Mesodermal cell (in vitro differentiated cells): ENCODE data around the gene ZNF354C. TPM values are rescaled to one million over a fixed set of nuclear protein-coding genes. Genes with fewer than 3 reads are reported as not detected.

Experiments used
- H3K27ac ChIP-seq: 2 replicates; pipeline ENCODE4 v1.7.0; 2013; ENCODE audit warnings: mild to moderate bottlenecking, low read depth, low read length, moderate library complexity; ENCODE audit not compliant: severe bottlenecking
- H3K36me3 ChIP-seq: 2 replicates; pipeline ENCODE4 v1.7.1; 2013; ENCODE audit warnings: mild to moderate bottlenecking, low read length, moderate library complexity; ENCODE audit not compliant: control insufficient read depth, insufficient read depth
- H3K4me1 ChIP-seq: one replicate; pipeline ENCODE4 v1.7.1; 2013; ENCODE audit warnings: mild to moderate bottlenecking, low read length; ENCODE audit not compliant: insufficient read depth, control insufficient read depth, poor library complexity, severe bottlenecking
- H3K4me3 ChIP-seq: 2 replicates; pipeline ENCODE4 v1.7.0; 2013; ENCODE audit warnings: low read length, control low read depth, mild to moderate bottlenecking; ENCODE audit not compliant: insufficient read depth, poor library complexity, severe bottlenecking; ENCODE audit errors: extremely low read depth
- H3K9me3 ChIP-seq: 2 replicates; pipeline ENCODE4 v1.7.1; 2013; ENCODE audit warnings: mild to moderate bottlenecking, low read length, moderate library complexity; ENCODE audit not compliant: control insufficient read depth
- WGBS, 2 experiments: methylation state at CpG; one replicate each; pipeline ENCODE4 v1.1.5; 2013; ENCODE audit warnings: missing lambda C conversion rate in 2 of 2; ENCODE audit not compliant: insufficient coverage in 2 of 2; 5-methylcytosine and 5-hydroxymethylcytosine counted together
- polyA plus RNA-seq, 2 experiments: library from polyadenylated mRNA; stranded (reverse); fragments of 50-300 nt; gene quantifications; one replicate each; pipeline ENCODE4 v1.2.3, GENCODE V29; 2013

Gene ZNF354C
- 2.5 TPM for polyA plus RNA-seq (2013, experiment 1 of 2)
- polyA plus RNA-seq (2013, experiment 2 of 2), result 2.9 TPM

DNA sequence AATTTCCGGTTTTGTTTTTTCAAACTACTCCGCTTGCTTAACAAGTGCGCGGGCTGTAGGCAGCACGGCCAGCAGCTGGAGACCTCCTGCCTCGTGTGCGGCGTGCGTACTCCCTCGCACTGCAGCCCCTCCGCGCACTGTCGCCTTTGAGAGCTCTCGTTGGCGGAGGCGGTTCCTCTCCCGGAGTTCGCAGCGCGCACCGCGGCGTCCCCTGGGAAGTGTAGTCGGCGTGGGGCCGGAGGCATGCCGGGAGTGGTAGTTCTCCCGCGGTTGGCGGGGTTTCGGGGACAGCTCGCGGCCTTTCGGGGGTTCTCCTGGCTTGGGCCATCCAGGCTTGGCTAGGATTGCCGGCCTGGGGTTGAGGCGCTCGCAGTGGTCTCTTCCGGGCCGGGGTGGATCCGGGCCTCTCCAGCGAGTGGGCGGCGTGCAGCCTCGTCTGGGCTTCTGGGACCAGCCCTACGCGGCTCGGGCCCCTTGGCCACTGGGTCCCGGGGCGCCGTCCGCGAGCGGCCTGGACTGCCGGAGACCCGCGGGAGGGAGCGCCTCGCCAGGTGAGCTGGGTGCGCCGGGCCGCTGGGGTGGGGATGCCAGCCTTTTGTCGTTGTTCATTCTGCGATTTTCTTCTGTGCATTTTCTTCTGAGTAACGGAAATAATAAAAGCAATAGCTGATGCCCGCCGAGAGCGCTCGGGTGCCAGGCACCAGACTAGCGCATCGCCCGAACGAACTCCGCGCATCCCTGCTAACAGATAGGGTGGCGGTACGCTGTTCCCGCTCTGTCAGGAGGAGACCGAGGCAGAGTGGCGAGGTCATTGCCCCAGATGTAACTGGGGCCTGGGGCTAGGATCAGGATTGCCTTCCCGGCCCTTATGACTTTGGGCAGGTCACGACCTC is at the start of gene ZNF354C:
Gene ZNF354C, plus strand, starts transcription at position 258 of the 893 bp plus-strand sequence. CDS start 1,696 bp downstream, outside the sequence.
- Histone ChIP-seq H3K36me3 (no peaks in the 10 kb centered on the region), H3K4me1 (no peaks in the 10 kb centered on the region), H3K27ac (no peak within 1 kb of the TSS), H3K4me3 (peak within 1 kb of the TSS; percentile 48), H3K9me3 (peaks cover 44% of the 10 kb centered on the region)
- WGBS, 2 experiments, result 45 to 47% methylated on average over 69 to 74 of the region's 81 CpGs

DNA sequence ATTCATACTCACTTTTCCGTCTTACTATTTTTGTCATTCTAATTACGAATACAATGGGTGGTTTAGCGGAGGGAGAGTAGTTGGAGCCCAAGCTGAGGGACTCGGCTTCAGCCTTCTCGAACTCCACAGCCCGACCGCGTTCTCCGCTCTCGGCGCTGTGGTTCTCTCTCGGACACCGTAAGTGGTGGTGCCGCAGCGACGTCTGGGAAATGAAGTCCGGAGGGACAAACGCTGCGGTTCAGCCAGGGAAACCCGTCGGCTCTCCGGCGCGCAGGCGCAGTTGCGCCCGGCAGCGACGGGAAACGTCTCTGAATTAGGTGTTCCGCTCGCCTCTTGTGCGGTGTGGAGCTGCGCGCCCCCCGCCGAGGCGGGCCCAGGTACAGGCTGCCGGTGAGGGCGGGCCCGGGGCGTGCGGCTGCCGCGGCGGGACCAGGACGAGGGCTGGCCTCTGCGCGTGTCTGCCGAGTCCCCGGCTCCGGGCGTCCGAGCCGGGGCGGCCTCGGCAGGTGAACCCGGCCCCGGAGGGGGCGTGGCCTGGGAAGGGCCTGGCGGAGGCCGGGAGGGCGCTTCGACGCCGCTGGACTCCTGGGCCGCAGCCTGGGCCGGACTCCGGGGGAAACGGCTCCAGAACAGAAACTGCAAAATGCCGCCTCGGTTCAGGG is 36.5 kb upstream of the ZNF354C start, which contains the start of gene ZNF879:
Gene ZNF879, plus strand, starts transcription at position 277 of the 662 bp plus-strand sequence. CDS start 1,201 bp downstream, outside the sequence.
- Histone ChIP-seq H3K27ac (no peak within 1 kb of the TSS), H3K36me3 (peaks cover 12% of the 10 kb centered on the region), H3K4me1 (no peaks in the 10 kb centered on the region), H3K9me3 (peaks cover 33% of the 10 kb centered on the region), H3K4me3 (peak within 1 kb of the TSS; percentile 64)
- WGBS, 2 experiments, result 7 to 10% methylated on average over 57 to 61 of the region's 72 CpGs

DNA sequence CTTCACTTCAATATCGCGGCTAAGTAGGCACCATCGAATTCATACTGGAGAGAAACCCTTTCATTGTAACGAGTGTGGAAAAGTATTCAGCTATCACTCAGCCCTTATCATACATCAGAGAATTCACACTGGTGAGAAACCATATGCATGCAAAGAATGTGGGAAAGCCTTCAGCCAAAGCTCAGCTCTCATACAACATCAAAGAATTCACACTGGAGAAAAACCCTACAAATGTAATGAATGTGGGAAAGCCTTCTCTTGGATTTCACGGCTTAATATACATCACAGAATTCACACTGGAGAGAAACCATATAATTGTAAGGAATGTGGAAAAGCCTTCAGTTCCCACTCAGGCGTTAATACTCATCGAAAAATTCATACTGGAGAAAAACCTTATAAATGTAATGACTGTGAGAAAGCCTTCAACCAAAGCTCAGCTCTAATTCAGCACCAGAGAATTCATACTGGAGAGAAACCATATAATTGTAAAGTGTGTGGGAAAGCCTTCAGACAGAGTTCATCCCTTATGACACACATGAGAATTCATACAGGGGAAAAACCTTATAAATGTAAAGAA is 27.1 kb upstream of the ZNF354C start:
- H3K9me3 ChIP-seq, result peaks cover 68% of the 10 kb centered on the region
- H3K27ac ChIP-seq, result no peak overlapping the region
- peaks cover 28% of the 10 kb centered on the region for H3K36me3 ChIP-seq
- H3K4me3 ChIP-seq, result no peak overlapping the region
- WGBS, 2 experiments, result 85% methylated on average over 3 of the region's 7 CpGs; no CpG with 5 or more reads in 1 of the 2 experiments
- no peaks in the 10 kb centered on the region for H3K4me1 ChIP-seq

DNA sequence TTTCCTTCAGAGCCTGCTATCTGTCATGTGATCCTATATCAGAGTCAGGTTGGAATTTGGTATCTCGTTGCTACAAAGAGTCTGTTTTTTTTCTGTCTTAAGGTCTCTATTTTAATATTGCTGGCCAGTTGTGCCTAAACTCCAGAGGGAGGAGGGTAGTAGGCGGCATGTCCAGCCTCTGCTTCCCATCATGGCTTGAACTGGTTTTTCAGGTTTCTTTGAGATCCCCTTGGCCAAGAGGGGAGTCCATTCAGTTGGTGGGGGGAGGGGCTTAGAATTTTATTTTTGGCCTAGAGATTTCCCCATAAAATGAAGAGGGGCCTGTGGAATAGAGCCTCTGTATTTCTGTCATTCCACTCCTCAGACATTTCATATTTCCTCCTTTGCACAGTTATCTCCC is 15.4 kb upstream of the ZNF354C start:
- WGBS, 2 experiments, result 57 to 86% methylated on average over 1 of the region's 2 CpGs
- H3K27ac ChIP-seq, result no peak overlapping the region

DNA sequence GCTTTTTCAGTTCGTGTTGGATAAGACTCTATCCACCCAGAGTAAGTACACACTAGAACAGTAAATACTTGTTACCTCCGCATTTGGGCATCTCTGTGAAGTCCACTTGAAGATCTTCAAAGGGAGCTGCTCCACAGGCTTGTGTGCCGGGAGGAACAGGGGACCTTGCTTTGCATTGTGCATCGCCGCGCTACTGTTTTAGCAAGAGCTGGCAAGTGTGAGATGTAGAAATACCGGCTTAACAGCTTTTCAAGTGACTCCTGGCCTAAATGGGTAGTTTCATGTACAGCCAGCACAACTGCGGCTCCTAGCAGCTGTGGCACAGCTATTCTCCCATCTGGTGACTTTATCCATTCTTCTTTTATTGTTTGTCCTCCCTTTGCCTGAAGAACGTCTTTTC is 8.4 kb upstream of the ZNF354C start:
- Histone ChIP-seq H3K36me3 (no peaks in the 10 kb centered on the region), H3K9me3 (peaks cover 46% of the 10 kb centered on the region), H3K4me3 (no peak overlapping the region), H3K27ac (no peak overlapping the region), H3K4me1 (no peaks in the 10 kb centered on the region)
- WGBS, 2 experiments, result 82 to 86% methylated on average over 8 of the region's 9 CpGs

More for the DNA sequence above, 15.4 kb upstream of the ZNF354C start:
- Histone ChIP-seq H3K4me3 (no peak overlapping the region), H3K9me3 (peaks cover 33% of the 10 kb centered on the region), H3K36me3 (no peaks in the 10 kb centered on the region), H3K4me1 (no peaks in the 10 kb centered on the region)

DNA sequence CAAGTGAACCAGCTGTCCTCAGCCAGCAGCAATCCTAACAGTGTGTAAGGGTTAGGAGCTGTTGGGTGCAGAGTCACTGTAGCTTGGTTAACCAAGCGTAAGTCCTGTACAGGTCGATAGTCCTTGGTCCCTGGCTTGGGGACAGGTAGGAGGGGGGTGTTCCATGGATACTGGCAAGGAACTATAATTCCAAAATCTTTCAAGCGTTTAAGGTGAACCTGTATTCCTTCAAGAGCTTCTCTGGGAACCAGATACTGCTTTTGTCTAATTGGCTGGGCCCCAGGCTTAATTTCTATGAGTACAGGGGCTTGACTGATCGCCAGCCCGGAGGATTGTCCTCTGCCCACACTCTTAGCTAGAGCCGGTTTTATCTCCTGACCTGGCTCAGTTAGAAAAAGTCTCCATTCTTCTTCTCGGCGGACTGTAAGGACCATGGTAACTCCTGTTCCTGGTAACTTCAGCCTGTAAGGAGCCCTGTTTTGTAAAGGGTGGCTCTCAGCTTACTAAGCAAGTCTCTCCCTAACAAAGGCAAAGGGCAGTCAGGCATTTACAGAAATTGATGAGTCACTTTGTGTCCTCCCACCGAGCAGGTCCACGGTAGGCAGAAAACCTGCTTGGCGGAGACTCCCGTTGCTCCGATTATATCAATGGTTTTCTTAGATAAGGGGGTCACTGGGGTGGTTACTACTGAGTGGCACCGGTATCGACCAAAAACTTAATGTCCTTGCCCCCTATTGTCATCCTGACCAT is 6.0 kb upstream of the ZNF354C start:
- Histone ChIP-seq H3K9me3 (peaks cover 41% of the 10 kb centered on the region), H3K4me3 (no peak overlapping the region), H3K27ac (no peak overlapping the region), H3K36me3 (no peaks in the 10 kb centered on the region), H3K4me1 (no peaks in the 10 kb centered on the region)
- WGBS, 2 experiments, result 81 to 88% methylated on average over 13 to 15 of the region's 15 CpGs

DNA sequence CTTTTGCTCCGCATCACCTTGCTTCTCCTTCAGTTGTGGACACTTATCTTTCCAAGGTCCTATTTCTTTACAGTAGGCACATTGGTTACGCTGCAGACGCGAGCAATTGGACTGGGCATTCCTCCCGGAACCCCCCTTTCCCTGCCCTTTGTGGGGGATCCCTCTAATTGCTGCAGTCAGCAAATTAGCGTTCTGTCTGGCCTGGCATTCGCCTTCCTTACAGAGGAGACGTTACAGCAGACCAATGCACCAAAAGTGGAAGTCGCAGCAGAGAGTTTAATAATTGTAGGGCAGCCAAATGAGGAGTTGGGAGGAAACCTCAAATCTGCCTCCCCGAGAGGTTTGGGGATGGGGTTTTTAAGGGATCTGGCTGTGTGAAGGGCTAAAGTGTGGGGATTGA is 5.3 kb upstream of the ZNF354C start:
- WGBS, 2 experiments, result 76 to 83% methylated on average over 10 of the region's 10 CpGs
- H3K27ac ChIP-seq, result no peak overlapping the region

DNA sequence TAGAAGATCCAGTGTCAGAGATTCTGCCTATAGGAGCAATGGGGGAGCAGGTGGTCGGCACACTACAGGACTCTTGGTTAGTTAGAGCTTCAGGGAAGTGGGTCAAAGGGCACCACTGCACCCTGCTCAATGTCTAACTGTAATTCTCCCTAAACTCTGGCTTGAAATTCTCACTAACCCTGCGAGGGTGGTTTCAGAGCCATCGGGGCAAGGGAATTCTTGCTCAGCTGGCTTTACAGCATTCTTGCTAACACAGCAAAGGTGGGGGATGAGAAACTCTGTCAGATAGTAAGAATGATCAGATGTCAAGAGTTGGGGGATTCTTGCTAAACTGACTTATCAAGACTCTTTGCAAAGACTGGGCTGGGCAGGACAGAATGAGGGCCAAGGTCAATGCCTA is 4.7 kb upstream of the ZNF354C start:
- H3K4me1 ChIP-seq, result no peaks in the 10 kb centered on the region
- 73 to 74% methylated on average over 2 to 3 of the region's 3 CpGs for WGBS, 2 experiments
- H3K27ac ChIP-seq, result no peak overlapping the region
- H3K36me3 ChIP-seq, result no peaks in the 10 kb centered on the region
- peaks cover 42% of the 10 kb centered on the region for H3K9me3 ChIP-seq
- H3K4me3 ChIP-seq, result no peak overlapping the region

More for the DNA sequence above, 5.3 kb upstream of the ZNF354C start:
- peaks cover 41% of the 10 kb centered on the region for H3K9me3 ChIP-seq
- no peaks in the 10 kb centered on the region for H3K4me1 ChIP-seq
- H3K36me3 ChIP-seq, result no peaks in the 10 kb centered on the region
- no peak overlapping the region for H3K4me3 ChIP-seq

DNA sequence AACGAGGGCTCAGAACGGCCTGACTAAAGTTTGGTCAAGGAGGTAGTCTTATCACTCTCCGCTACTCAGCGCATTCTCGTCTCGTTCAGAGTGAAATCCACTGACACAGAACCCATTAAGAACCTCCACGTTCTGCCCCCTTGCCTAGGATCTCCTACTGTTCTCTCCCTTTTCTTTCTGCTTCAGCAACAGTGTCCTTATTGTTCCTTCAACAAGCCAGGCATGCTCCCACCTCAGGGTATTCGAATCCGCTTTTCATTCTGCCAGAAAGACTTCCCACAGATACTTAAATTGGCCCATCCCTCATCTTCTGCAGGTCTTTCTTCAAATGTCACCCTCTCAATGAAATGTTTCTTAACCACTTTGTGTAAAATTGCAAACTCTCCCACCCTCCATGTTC is 4.3 kb upstream of the ZNF354C start:
- H3K4me1 ChIP-seq, result no peaks in the 10 kb centered on the region
- 77 to 80% methylated on average over 9 of the region's 9 CpGs for WGBS, 2 experiments

GRCh38 chr5:179061025-179061424 is 852 bp downstream of the ZNF354C start:
- peaks cover 5% of the 10 kb centered on the region for H3K36me3 ChIP-seq
- 96 to 97% methylated on average over 18 to 19 of the region's 19 CpGs for WGBS, 2 experiments
- H3K27ac ChIP-seq, result no peak overlapping the region
- peak overlapping the region; percentile 48 for H3K4me3 ChIP-seq
- H3K4me1 ChIP-seq, result no peaks in the 10 kb centered on the region
- peaks cover 44% of the 10 kb centered on the region for H3K9me3 ChIP-seq

More for the DNA sequence above, 4.3 kb upstream of the ZNF354C start:
- no peak overlapping the region for H3K27ac ChIP-seq
- no peaks in the 10 kb centered on the region for H3K36me3 ChIP-seq
- H3K9me3 ChIP-seq, result peaks cover 44% of the 10 kb centered on the region
- no peak overlapping the region for H3K4me3 ChIP-seq
